ENCODE measurements around the gene PTPN13. TPM values are rescaled to one million over a fixed set of nuclear protein-coding genes. Genes with fewer than 3 reads are reported as not detected.
A peak's percentile ranks its signal among the peaks of the same experiment; 100 is the strongest.

PTPN13 gene
- total RNA-seq, 2 experiments from 2014 or later = 3.9 to 4.1 TPM

GRCh38 chr4:86730310-86730709 is 136.2 kb downstream of the PTPN13 start:
- CTCF ChIA-PET = no interaction called here

GRCh38 chr4:86737244-86737643 is 143.1 kb downstream of the PTPN13 start:
- Histone ChIP-seq H3K36me3 (ENCODE audit: insufficient read depth, low read length) (no peaks in the 10 kb centered on the region), H3K27ac (ENCODE audit: low read depth in 1 of 2, low read length in 2 of 2) (no peak overlapping the region), H3K9me3 (ENCODE audit: control insufficient read depth in 1 of 2, insufficient read depth in 1 of 2, low read length in 2 of 2) (peaks cover 0 to 8% of the 10 kb centered on the region in 2 experiments), H3K27me3 (ENCODE audit: control insufficient read depth in 1 of 2, insufficient read depth in 2 of 2, low read length in 2 of 2) (no peaks in the 10 kb centered on the region), H3K4me3 (ENCODE audit: low read length) (no peak overlapping the region), H3K4me1 (ENCODE audit: insufficient read depth, low read length) (no peaks in the 10 kb centered on the region)
- Mint-ChIP-seq H3K4me3 (no peak overlapping the region), H3K36me3 (ENCODE audit: low read depth) (no peaks in the 10 kb centered on the region), H3K9me3 (no peaks in the 10 kb centered on the region), H3K27ac (no peak overlapping the region), H3K4me1 (ENCODE audit: low read depth) (no peaks in the 10 kb centered on the region), H3K27me3 (no peaks in the 10 kb centered on the region)
- DNase-seq = no peak
- ATAC-seq (ENCODE audit: poor library complexity) = no peak
- CTCF ChIA-PET = no interaction called here
- no peak for TF ChIP-seq CTCF (IDR thresholded peaks at IDR 0.05)
- intact Hi-C loops (cut with DNase I, micrococcal nuclease) = no loop called here
- POLR2A ChIA-PET = no interaction called here

More at GRCh38 chr4:86730310-86730709, 136.2 kb downstream of the PTPN13 start:
- Mint-ChIP-seq H3K4me3 (no peak overlapping the region), H3K4me1 (ENCODE audit: low read depth) (no peaks in the 10 kb centered on the region), H3K9me3 (peaks cover 9% of the 10 kb centered on the region), H3K27me3 (no peaks in the 10 kb centered on the region), H3K27ac (no peak overlapping the region), H3K36me3 (ENCODE audit: low read depth) (no peaks in the 10 kb centered on the region)
- Histone ChIP-seq H3K9me3 (ENCODE audit: control insufficient read depth in 1 of 2, insufficient read depth in 1 of 2, low read length in 2 of 2) (peaks cover 0 to 5% of the 10 kb centered on the region in 2 experiments), H3K27ac (ENCODE audit: low read depth in 1 of 2, low read length in 2 of 2) (no peak overlapping the region), H3K4me3 (ENCODE audit: low read length) (no peak overlapping the region), H3K36me3 (ENCODE audit: insufficient read depth, low read length) (no peaks in the 10 kb centered on the region), H3K27me3 (ENCODE audit: control insufficient read depth in 1 of 2, insufficient read depth in 2 of 2, low read length in 2 of 2) (no peaks in the 10 kb centered on the region), H3K4me1 (ENCODE audit: insufficient read depth, low read length) (peaks cover 4% of the 10 kb centered on the region)
- TF ChIP-seq CTCF (IDR thresholded peaks at IDR 0.05) = no peak
- intact Hi-C loops (cut with DNase I, micrococcal nuclease) = no loop called here
- DNase-seq = peak in 8 of 14 experiments; percentile 4 to 50 (median 18)
- peak; percentile 44 for ATAC-seq (ENCODE audit: poor library complexity)
- POLR2A ChIA-PET = interaction anchor here (0.5 kb wide), 1 partner anchor 230 kb away, joined by 3 read pairs; no protein-coding TSS in a partner anchor

- ChIA-PET POLR2A (no interaction called here), CTCF (no interaction called here)
- no peak for DNase-seq
- no peaks in the 10 kb centered on the region for H3K36me3 ChIP-seq (ENCODE audit: insufficient read depth, low read length)
- no peaks in the 10 kb centered on the region for H3K4me1 Mint-ChIP-seq (ENCODE audit: low read depth)
- intact Hi-C loops (cut with DNase I, micrococcal nuclease) = no loop called here
- no peak overlapping the region for H3K27ac ChIP-seq (ENCODE audit: low read depth in 1 of 2, low read length in 2 of 2)
- TF ChIP-seq CTCF (IDR thresholded peaks at IDR 0.05) = no peak
- no peak overlapping the region for H3K4me3 ChIP-seq (ENCODE audit: low read length)
- no peaks in the 10 kb centered on the region for H3K4me1 ChIP-seq (ENCODE audit: insufficient read depth, low read length)
- H3K9me3 Mint-ChIP-seq = no peaks in the 10 kb centered on the region
- no peak overlapping the region for H3K27ac Mint-ChIP-seq
- ATAC-seq (ENCODE audit: poor library complexity) = no peak
- H3K27me3 Mint-ChIP-seq = no peaks in the 10 kb centered on the region
- no peaks in the 10 kb centered on the region for H3K36me3 Mint-ChIP-seq (ENCODE audit: low read depth)
- H3K9me3 ChIP-seq (ENCODE audit: control insufficient read depth in 1 of 2, insufficient read depth in 1 of 2, low read length in 2 of 2) = peaks cover 0 to 8% of the 10 kb centered on the region in 2 experiments
- no peaks in the 10 kb centered on the region for H3K27me3 ChIP-seq (ENCODE audit: control insufficient read depth in 1 of 2, insufficient read depth in 2 of 2, low read length in 2 of 2)
- H3K4me3 Mint-ChIP-seq = no peak overlapping the region
Observed at GRCh38 chr4:86741846-86742245, 147.7 kb downstream of the PTPN13 start.

All from CD4-positive, alpha-beta T cell (primary cell).